Left renal cortex interstitium (tissue), 4 donors: ENCODE measurements around the gene PADI4. TPM values are rescaled to one million over a fixed set of nuclear protein-coding genes. Genes with fewer than 3 reads are reported as not detected.
"Not testable (repeated sequence)": the region's sequence is repeated elsewhere in the genome, so short reads cannot be mapped to it uniquely, and the experiment has no call there.

Experiments
- DNase-seq, 4 donors: peaks; one replicate each; pipeline ENCODE4 v3.0.0-alpha.2; 2013; ENCODE audit warnings: low read depth in 4 of 4, low spot score in 2 of 4, missing footprints in 1 of 4
- polyA plus RNA-seq, 4 donors: library from polyadenylated mRNA; unstranded; fragments of 120-200 nt; gene quantifications; one replicate each; pipeline ENCODE4 v1.2.1, GENCODE V29; 2013; ENCODE audit not compliant: insufficient read length in 4 of 4

The PADI4 gene
- polyA plus RNA-seq, 4 donors: 0.35 to 1.8 (median 1.0) TPM

DNA sequence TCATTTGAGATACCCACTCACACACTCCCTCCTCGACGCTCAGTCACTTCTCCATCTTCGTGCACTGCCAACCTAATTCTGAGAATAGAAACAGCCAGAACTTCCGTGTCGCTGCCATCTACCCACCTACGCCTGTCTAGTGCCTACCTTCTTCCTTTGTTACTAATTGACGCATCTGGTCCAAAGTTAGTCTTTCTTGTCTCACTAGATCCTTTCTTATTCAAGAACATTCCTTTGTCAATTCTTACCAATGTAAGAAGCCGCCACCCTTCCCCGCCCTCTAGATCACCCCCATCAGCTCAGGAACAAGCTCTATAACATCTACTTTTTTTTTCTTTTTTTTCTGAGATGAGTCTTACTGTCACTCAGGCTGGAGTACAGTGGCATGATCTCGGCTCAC lies 67.7 kb downstream of the PADI4 start:
- no peak for DNase-seq

DNA sequence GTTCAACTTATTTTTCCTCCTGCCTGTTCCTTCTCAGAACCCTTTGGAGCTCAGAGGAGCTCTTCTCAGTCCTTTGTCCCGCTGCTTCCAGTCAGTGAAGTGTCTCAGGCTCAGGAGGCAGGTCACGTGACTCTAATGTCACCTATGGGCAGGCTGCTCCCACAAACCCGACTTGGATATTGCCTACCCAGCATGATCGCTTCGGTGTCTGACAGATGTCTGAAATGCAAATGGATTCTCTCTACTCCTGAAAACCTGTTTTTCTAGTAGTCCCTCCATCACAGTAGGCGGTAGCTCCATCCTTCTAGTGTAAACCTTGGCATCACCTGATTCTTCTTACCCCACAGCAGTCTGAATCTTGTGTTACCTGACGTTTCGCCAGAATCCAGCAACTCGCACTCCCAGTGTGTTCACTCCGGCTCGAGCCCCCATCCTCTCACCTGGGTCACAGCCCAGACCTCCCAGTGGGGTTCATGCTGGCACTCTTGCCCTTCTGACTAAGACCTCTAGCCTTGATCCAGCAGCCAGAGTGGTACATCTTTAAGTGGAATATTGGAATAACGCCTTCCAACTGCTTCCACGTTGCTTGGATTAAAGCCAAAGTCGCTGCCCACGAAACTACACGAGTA lies 69.4 kb downstream of the PADI4 start:
- no peak for DNase-seq

DNA sequence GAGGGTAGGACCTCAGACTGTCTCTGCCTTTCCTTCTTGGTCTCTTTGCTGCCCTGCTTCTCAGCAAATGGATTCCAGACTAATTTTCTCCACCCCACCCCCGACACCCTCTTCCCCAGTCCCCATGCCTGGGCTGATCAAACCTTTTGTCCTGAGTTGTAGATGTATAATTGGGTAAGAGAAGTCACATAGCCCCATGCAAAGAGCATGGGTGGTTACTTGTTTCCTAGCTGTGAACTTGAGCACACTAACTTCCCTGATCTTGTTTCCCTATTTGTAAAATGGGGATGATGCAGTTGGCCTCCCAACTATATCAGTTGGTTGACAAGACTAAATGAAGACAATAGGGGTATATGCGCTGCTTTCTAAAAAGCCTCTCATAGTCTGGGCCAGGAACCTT lies 73.2 kb downstream of the PADI4 start:
- no peak for DNase-seq

DNA sequence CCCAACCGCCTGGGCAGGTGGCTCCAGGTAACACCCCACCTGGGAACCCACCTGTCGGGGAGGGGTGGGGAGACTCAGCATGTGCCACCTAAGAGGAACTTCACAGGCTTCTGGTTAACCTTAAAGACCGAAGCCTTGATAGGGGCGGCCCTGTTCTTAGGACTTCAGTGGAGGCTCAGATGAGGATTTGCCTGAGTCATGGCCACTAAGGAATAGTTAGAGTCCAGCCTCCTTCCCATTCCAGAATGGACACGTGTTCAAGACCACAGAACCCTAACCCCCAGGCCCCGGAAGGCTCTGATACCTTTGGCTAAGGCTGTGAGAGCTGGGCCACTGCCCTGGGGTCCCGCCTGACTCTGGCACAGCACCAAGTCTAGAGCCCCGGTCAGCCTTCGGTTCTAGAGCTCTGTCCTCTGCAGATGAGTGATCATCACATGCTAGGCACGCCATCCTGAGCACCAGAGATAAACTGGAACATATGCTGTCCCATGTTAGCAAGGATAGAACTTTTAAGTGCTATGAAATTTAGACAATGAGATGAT lies 84.3 kb downstream of the PADI4 start:
- no peak for DNase-seq

DNA sequence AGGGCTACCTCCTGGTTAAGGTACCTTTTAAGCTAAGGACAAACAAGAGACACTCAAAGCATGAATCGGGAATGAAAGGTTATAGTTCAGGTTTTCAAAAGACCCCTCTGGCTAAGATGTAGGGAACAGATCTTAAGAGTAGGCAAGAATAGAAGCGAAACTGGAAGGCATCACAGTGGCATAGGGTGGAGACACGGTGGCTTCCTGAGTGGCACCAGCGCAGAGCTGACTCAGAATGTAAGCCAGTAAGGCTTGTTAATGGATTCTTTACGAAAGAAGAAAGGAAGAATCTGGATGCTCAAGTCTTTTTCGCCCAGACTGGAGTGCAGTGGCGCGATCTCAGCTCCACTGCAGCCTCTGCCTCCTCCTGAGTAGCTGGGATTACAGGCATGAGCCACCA lies 85.2 kb downstream of the PADI4 start:
- no peak for DNase-seq

DNA sequence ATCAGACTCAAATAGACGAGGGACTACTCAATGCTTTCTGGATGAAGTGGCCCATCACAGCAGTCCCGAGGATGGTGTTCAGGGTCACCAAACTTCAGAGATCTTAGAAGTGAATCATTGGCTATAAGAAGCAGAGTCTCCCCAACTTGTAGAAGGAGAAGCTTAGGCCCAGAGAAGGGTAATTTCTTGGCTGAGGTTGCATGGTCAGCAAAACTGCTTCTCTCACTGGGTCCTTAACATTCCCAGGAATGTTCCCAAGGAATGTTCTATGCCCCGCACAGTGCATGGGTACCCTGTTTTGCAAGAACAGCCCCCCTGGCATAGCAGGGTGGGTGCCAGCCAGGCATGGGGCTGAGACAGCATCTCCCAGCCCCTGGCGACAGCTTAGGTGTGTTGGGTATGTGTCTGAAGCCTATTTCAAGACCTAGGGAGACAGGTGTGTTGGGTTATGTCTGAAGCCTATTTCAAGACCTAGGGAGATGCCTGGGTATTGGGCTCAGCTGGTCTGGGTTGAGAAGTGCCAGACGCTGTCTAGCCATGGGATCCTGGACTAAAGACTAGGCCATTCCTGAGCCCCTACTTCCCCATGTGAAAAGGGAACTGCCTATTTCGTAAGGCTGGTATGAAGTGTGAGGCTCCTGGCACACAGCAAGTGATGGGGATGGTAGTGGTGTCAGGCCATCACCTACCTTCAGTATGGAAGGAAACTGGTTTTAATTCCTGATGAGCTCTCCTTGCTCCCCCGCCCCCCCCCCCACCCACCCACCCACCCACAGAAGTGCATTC lies 90.1 kb downstream of the PADI4 start:
- no peak for DNase-seq

DNA sequence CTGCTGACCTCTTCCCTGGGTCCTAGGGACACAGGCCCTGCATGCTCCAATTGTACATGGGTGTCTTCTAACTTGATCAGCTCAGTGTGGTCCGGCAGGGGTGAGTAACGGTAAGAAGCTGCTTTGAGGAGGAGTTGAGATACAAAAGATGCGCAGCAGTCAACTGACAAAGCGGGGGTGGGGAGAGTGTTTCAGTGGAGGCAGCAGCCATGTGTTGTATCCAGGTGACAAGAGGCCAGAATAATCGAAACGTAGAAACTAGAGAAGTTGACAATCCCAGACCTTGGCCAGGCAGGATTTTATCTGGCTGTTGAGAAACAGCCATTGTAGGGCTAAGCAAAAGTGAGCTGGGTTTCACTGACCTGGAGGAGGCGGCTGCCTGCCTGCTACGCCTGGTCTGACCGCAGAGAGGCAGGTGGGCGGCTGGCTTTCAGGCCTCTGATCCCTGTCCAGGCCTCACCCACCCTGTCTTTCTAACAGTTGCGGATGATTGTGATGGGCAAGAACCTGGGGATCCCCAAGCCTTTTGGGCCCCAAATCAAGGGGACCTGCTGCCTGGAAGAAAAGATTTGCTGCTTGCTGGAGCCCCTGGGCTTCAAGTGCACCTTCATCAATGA lies 92.8 kb downstream of the PADI4 start:
- no peak for DNase-seq

DNA sequence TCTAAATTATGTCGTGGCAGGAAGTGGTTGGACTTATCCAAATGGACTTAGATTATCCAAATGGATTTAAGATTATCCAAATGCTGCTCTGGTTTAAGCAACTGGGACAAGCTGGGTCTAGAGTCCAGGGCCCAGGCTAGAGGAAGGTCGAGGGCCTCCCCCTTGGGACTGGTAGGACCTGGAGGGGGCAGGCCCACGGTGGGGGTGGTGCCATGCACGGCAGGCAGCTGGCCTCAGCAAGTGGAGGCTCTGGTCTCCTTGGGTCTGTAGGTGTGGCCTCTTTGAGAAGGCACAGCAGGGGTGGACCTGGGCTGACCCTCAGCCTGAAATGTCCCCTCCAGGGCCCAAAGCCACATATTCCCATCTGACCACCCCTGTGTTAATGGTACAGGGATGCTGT lies 93.8 kb downstream of the PADI4 start:
- DNase-seq: no peak

DNA sequence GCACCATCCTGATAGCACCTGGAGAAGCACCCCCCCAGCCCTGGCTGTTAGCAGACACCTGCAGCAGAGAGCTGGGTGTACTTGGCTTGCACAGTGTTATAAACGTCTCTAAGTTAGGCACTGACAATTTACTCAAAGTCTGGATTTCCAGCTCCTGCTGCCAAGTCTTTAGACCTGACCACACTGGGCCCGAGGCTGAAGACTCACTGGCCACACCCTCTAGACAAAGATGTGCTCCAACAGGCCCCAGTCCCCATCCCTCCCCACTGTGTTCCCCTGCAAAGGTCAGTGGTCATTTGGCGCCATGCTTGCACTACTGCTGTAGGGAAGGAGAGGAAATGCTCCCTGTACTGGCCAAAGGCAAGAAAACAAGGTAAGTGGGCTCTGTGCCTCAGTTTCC lies 95.1 kb downstream of the PADI4 start:
- DNase-seq: no peak

DNA sequence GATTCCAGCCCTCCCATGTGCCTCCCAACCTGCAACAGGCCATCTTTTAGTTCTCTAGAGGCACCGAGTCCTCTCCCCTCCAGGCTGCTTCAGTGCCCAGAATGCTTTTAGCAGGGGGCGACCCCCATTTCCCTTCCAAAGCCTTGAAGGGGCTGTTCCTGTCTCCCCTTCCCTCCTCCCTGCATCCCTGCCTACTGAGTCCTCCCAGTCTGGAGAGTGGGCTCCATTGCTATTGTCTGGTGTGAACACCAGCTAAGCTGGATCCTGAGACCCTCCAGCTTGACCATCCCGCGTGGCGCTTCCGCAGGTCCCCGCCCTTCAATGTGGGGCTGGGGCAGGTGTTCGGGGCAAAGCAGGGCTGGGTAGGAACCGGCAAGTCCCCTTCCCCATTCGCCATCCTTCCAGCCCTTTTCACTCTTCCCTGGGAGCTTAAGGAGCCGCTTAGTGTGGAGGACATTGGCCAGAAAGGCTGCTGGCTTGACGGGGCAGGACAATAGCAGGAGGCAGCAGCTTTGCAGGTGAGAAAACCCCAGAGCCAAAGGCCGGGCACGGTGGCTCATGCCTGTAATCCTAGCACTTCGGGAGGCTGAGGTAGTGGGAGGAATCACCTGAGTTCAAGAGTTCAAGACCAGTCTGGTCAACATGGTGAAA lies 96.2 kb downstream of the PADI4 start:
- DNase-seq: no peak

DNA sequence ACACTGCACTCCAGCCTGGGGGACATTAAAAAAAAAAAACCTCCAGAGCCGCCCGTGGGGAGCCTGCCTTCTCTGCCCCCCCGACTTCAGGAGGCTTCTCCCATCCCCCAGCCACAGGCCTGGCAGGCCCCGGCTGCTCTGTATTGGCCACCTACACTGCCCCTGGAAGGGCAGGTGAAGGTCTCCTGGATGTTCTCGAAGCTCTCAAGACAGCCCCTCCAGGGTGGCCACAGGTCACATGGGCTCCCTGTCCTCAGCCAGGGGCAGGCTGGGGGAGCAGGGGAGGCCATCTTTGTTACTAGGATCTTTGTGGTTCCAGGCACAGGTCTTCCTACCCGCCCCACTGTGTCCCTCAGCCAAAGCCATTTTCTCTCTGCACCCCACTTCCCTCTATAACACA lies 96.8 kb downstream of the PADI4 start:
- no peak for DNase-seq

DNA sequence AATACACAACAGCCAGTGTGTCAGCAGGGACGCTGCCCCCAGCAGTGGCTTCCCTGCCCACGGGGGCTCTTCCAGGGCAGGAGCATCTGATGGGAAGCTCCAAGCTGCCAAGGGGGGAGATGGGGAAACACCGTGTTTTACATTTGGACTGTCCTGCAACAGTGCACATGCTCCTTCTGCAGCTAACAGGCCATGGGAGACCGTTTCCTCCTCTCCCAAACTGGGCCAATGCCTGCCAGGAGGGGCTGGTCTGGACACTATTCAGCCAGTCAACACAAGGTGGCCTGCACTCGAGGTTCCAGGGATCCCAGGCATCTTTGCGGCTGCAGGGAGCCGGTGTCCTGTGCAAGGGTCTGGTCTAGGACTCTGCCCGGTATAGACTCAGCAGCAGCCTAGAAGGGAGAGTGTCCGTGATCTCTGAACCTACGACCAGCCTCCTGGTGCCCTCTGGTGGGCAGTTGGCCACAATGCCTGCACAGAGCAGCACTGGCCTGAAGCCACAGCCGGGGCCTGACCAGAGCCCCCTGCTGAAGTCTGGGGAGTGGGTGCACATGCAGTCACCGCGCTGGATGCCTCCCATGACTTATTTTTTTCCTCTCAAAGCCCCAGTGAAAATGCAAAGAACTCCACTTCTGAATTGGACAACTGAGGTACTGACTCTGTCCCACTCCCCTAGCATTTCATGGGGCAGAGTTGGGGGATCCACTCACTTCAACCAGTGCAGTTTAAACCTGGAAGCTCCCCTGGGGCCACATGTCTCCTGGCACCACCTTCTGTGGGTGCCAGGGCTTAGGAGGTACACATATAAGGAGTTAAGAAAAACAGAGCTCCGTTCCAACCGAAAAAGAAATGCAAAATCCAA lies 98.1 kb downstream of the PADI4 start:
- DNase-seq: peak in 3 of 4 donors; percentile 26 to 39 (median 28)

DNA sequence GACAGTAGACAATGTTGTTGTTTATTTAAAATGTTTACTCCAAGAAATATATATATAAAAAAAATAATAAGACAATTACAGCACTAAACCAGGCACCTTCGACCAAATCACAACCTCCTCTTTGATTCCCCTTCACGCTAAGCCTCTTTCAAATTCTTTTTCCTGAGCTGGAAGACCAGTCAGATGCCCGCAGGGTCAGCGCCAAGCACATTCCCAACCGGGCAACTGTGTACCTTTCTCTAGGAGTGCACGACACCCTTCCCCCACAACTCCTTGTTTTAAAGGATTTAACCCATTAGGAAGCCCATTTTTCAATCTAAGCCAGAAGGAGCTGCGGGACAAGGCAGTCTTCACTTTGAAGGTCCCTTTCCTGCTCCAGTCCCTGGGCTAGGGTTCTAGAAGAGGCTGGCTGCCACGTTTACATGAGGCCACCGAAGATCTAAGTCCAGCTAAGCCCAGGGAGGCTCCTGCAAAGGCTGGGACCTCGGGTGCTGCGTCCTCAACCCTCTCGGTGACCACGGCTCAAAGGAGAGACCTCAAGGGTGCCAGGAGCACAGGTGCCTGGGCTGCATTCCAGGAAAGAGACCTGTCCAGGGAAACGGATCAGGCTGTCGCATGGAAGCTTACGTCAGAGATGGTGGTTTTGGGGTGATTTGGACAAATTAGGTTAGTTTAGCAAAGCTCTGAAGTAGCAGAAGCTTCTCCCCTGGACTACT lies 98.9 kb downstream of the PADI4 start:
- not testable (repeated sequence) for DNase-seq

DNA sequence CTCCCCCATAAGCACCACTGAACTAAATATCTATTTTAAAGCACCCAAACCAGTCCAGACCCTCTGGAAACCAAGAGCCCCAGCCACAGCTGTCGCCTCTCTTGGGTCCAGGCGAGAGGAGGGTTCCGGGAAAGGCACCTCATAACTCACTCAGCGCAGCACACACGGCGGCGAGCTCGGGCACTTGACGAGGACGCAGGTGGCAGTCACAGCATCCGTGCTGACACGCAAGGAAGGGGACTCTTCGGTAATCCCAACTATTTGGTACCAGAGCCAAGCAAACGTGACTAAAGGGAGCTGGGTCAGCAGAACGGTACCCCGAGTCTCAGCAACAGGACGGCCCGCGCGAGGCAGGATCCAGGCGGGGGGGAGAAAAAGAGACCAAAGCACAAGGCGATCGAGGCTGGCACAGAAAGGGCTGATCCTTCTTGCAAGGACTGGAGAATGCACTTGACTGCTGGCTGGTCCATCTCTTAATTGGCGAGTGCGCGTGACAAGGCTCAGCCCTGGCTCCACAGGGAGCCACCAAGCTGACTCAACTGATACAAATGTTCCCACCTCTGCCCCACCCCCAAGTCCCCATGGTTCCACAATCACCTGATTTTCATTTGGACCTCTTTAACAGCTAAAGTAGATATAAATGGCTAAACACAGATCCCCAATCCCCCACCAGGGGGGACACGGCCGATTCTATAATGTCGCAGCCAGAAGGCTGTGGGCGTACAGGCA lies 100.0 kb downstream of the PADI4 start:
- not testable (repeated sequence) for DNase-seq

DNA sequence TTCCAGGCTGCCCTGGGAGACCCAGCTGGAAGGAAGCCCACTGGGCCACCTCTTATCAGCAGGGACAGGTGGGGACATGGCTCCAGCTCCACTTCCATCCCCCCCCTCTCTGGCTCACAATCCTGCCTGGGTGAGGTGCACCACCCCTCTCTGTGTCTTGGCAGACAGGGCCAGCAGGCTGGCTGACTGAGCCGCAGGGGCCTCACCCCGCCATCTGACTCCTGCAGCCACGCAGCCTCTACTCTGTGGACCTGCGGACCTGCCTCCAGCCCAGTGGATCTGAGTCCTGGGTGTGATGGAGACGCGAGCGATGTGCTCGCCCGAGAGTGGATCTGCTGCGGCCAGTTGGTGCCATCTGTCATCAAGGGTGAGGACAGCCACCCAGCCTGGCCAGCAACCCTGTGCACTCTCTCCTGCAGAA lies 101.4 kb downstream of the PADI4 start:
- no peak for DNase-seq

DNA sequence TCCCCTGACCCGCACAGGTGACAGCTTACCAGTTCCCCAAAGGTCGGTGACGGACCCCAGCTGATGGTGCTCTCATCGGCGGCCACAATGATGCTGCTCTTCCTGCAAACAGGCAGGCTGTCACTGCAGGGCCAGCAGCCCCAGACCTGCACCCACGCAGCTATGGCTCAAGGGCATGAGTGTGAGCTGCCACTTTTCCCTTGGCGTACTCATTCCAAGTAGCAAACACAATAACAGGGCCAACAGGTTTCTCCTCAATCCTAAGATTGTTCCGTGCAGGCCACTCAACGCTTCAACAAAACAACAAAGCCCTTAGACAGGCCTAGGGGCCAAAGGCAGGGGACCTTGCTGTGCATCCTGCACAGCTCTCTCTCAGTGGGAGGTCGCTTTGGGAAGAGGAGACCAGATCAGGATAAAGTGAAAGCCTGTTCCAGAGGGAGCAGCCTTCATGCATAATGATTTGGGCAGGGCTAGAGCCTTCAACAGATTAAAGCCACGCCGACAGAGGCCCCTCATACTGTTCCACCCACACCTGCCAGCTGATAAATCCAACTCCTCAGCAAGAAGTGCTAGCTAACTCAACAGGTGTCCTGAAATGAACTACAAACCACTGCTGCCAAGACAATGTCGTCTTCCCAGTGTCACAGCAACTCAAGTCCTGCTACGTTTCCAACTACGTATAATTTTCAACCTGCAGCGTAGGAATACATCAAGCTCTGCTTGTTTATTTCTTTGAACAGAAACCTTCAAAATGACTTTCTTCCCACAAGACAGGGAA lies 104.3 kb downstream of the PADI4 start:
- DNase-seq: no peak
